Effector memory CD4-positive, alpha-beta T cell (primary cell): ENCODE data around the gene POU2AF2.

Experiments
- DNase-seq, 3 donors: peaks; one replicate each; pipeline ENCODE4 v3.0.0-alpha.2; 2020
- H3K27ac ChIP-seq: 2 replicates; pipeline ENCODE4 v1.7.0; 2013; ENCODE audit warnings: mild to moderate bottlenecking, low read length, moderate library complexity; ENCODE audit not compliant: insufficient read depth, poor library complexity, severe bottlenecking
- H3K27me3 ChIP-seq: replicated peaks from 2 replicates; pipeline ENCODE4 v1.7.0; 2013; ENCODE audit warnings: mild to moderate bottlenecking, low read length; ENCODE audit not compliant: insufficient read depth, control insufficient read depth, poor library complexity, severe bottlenecking
- H3K36me3 ChIP-seq: 2 replicates; pipeline ENCODE4 v1.7.0; 2013; ENCODE audit warnings: mild to moderate bottlenecking, low read length, moderate library complexity; ENCODE audit not compliant: control insufficient read depth, insufficient read depth
- H3K4me1 ChIP-seq: 2 replicates; pipeline ENCODE4 v1.7.0; 2013; ENCODE audit warnings: low read length, mild to moderate bottlenecking; ENCODE audit not compliant: control insufficient read depth, insufficient read depth, poor library complexity, severe bottlenecking
- H3K4me3 ChIP-seq: 2 replicates; pipeline ENCODE4 v1.7.0; 2013; ENCODE audit warnings: low read length, low read depth, mild to moderate bottlenecking; ENCODE audit not compliant: insufficient read depth, poor library complexity, severe bottlenecking
- H3K9me3 ChIP-seq: 2 replicates; pipeline ENCODE4 v1.7.0; 2013; ENCODE audit warnings: mild to moderate bottlenecking, low read length, moderate library complexity; ENCODE audit not compliant: control insufficient read depth
- total RNA-seq, 3 donors: gene quantifications; one replicate each; lab custom pipeline; 2026; lab: John Stamatoyannopoulos, UW

Gene POU2AF2
- 0 reads per million in 3 donors for total RNA-seq

GRCh38 chr11:111245425-111245824 lies at the start of gene POU2AF2:
POU2AF2 (plus strand) TSS chr11:111245725; CDS start chr11:111245854, 129 bp downstream.
- H3K9me3 ChIP-seq = no peaks in the 10 kb centered on the region
- H3K36me3 ChIP-seq = no peaks in the 10 kb centered on the region
- DNase-seq = no peak
- no peaks in the 10 kb centered on the region for H3K27me3 ChIP-seq
- H3K4me1 ChIP-seq = no peaks in the 10 kb centered on the region
- no peak within 1 kb of the TSS for H3K4me3 ChIP-seq
- no peak within 1 kb of the TSS for H3K27ac ChIP-seq

GRCh38 chr11:111200010-111200534 lies 45.5 kb upstream of the POU2AF2 start:
- DNase-seq = no peak
- Histone ChIP-seq H3K4me3 (no peak overlapping the region), H3K4me1 (no peaks in the 10 kb centered on the region), H3K27ac (no peak overlapping the region), H3K9me3 (no peaks in the 10 kb centered on the region), H3K36me3 (no peaks in the 10 kb centered on the region), H3K27me3 (no peaks in the 10 kb centered on the region)

GRCh38 chr11:111204211-111204610 lies 41.3 kb upstream of the POU2AF2 start:
- no peak for DNase-seq
- Histone ChIP-seq H3K4me3 (no peak overlapping the region), H3K27ac (no peak overlapping the region), H3K4me1 (no peaks in the 10 kb centered on the region), H3K27me3 (no peaks in the 10 kb centered on the region), H3K36me3 (no peaks in the 10 kb centered on the region), H3K9me3 (no peaks in the 10 kb centered on the region)

GRCh38 chr11:111205632-111206385 lies 39.7 kb upstream of the POU2AF2 start:
- H3K27ac ChIP-seq = no peak overlapping the region
- H3K9me3 ChIP-seq = no peaks in the 10 kb centered on the region
- H3K27me3 ChIP-seq = no peaks in the 10 kb centered on the region
- no peaks in the 10 kb centered on the region for H3K4me1 ChIP-seq
- DNase-seq = no peak
- no peaks in the 10 kb centered on the region for H3K36me3 ChIP-seq
- no peak overlapping the region for H3K4me3 ChIP-seq

- no peaks in the 10 kb centered on the region for H3K36me3 ChIP-seq
- H3K9me3 ChIP-seq = no peaks in the 10 kb centered on the region
- no peak overlapping the region for H3K27ac ChIP-seq
- no peaks in the 10 kb centered on the region for H3K4me1 ChIP-seq
- no peak overlapping the region for H3K4me3 ChIP-seq
- no peaks in the 10 kb centered on the region for H3K27me3 ChIP-seq
- no peak for DNase-seq
These were observed 39.1 kb upstream of the POU2AF2 start for GRCh38 chr11:111206472-111206871.

- Histone ChIP-seq H3K27me3 (no peaks in the 10 kb centered on the region), H3K27ac (no peak overlapping the region), H3K4me1 (no peaks in the 10 kb centered on the region), H3K36me3 (no peaks in the 10 kb centered on the region), H3K4me3 (no peak overlapping the region), H3K9me3 (no peaks in the 10 kb centered on the region)
- DNase-seq = no peak
These were observed 38.3 kb upstream of the POU2AF2 start for GRCh38 chr11:111207213-111207612.

- Histone ChIP-seq H3K27me3 (no peaks in the 10 kb centered on the region), H3K9me3 (no peaks in the 10 kb centered on the region), H3K4me3 (no peak overlapping the region), H3K4me1 (no peaks in the 10 kb centered on the region), H3K36me3 (no peaks in the 10 kb centered on the region), H3K27ac (no peak overlapping the region)
- no peak for DNase-seq
These were observed 35.8 kb upstream of the POU2AF2 start for GRCh38 chr11:111209543-111210355.

GRCh38 chr11:111213256-111213655 lies 32.3 kb upstream of the POU2AF2 start:
- DNase-seq = no peak
- Histone ChIP-seq H3K36me3 (no peaks in the 10 kb centered on the region), H3K27me3 (no peaks in the 10 kb centered on the region), H3K9me3 (no peaks in the 10 kb centered on the region), H3K4me3 (no peak overlapping the region), H3K4me1 (no peaks in the 10 kb centered on the region), H3K27ac (no peak overlapping the region)

- Histone ChIP-seq H3K9me3 (no peaks in the 10 kb centered on the region), H3K36me3 (no peaks in the 10 kb centered on the region), H3K27ac (no peak overlapping the region), H3K4me3 (no peak overlapping the region), H3K4me1 (no peaks in the 10 kb centered on the region), H3K27me3 (no peaks in the 10 kb centered on the region)
- no peak for DNase-seq
These were observed 24.8 kb upstream of the POU2AF2 start for GRCh38 chr11:111220721-111221120.

- H3K4me3 ChIP-seq = no peak overlapping the region
- no peak overlapping the region for H3K27ac ChIP-seq
- no peaks in the 10 kb centered on the region for H3K9me3 ChIP-seq
- no peaks in the 10 kb centered on the region for H3K4me1 ChIP-seq
- DNase-seq = no peak
- no peaks in the 10 kb centered on the region for H3K27me3 ChIP-seq
- no peaks in the 10 kb centered on the region for H3K36me3 ChIP-seq
These were observed 24.3 kb upstream of the POU2AF2 start for GRCh38 chr11:111221208-111221607.
